T-cell (primary cell): ENCODE results near the gene HIPK2. TPM values are rescaled to one million over a fixed set of nuclear protein-coding genes. Genes with fewer than 3 reads are reported as not detected.

Experiments used
- ATAC-seq, 4 experiments: fragments of 200-7000 bp in 3 of 4; fragments of 150-1000 bp in 1 of 4; cut with Tn5 transposase; replicated peaks in 1 of 4; 1 replicate in 3 of 4; 2 replicates in 1 of 4; pipeline ENCODE4 v1.10.0; 2021; ENCODE audit warnings: moderate library complexity in 3 of 4, mild to moderate bottlenecking in 2 of 4, moderate number of reproducible peaks in 1 of 4
- CTCF ChIA-PET, 2 donors: fragments of 300-600 bp; sonication (Branson Sonifier 250); formaldehyde crosslinking; loops; one replicate each; lab custom pipeline; 2022; ENCODE audit warnings: antibody characterized with exemption in 2 of 2; lab: Charles Lee
- POLR2A ChIA-PET, 2 donors: fragments of 300-600 bp; sonication (Branson Sonifier 250); formaldehyde crosslinking; loops; one replicate each; lab custom pipeline; 2022; ENCODE audit warnings: antibody characterized with exemption in 2 of 2; lab: Charles Lee
- DNase-seq, 35 experiments: peaks; one replicate each; pipeline versions ENCODE4 v3.0.0 to v3.0.0-alpha.2; 2013 to 2023
- H3K27ac ChIP-seq: one replicate; pipeline ENCODE4 v1.5.1; 2013; ENCODE audit warnings: low read length
- H3K27me3 ChIP-seq, 2 experiments: replicated peaks in 1 of 2; 1 replicate in 1 of 2; 2 replicates in 1 of 2; pipeline versions ENCODE4 v1.6.1 to v1.7.0; 2013; ENCODE audit warnings: low read length in 1 of 2, mixed read lengths in 1 of 2; ENCODE audit not compliant: control insufficient read depth in 2 of 2, insufficient read depth in 2 of 2; ENCODE audit errors: extremely low read depth in 1 of 2
- H3K36me3 ChIP-seq, 2 donors: 1 replicate in 1 of 2; 2 replicates in 1 of 2; pipeline versions ENCODE4 v1.6.1 to v1.7.0; 2013; ENCODE audit warnings: low read length in 1 of 2; ENCODE audit not compliant: control insufficient read depth in 2 of 2, insufficient read depth in 1 of 2; ENCODE audit errors: extremely low read depth in 1 of 2
- H3K4me1 ChIP-seq, 2 experiments: 1 replicate in 1 of 2; 2 replicates in 1 of 2; pipeline versions ENCODE4 v1.6.1 to v1.7.0; 2013; ENCODE audit warnings: low read length in 2 of 2, mixed read lengths in 1 of 2; ENCODE audit not compliant: insufficient read depth in 2 of 2, control insufficient read depth in 1 of 2; ENCODE audit errors: extremely low read depth in 1 of 2
- H3K4me3 ChIP-seq, 2 donors: 1 replicate in 1 of 2; 2 replicates in 1 of 2; pipeline versions ENCODE4 v1.5.1 to v1.7.0; 2013; ENCODE audit warnings: mild to moderate bottlenecking in 2 of 2, low read length in 1 of 2, moderate library complexity in 1 of 2; ENCODE audit not compliant: control insufficient read depth in 1 of 2; ENCODE audit errors: extremely low read depth in 1 of 2
- H3K9me3 ChIP-seq: 2 replicates; pipeline ENCODE4 v1.7.0; 2013
- H3K27ac Mint-ChIP-seq, 2 donors: one replicate each; pipeline ENCODE4 v1.8.0; 2020 to 2021; ENCODE audit warnings: mild to moderate bottlenecking in 2 of 2, mixed read lengths in 2 of 2
- H3K27me3 Mint-ChIP-seq, 2 donors: one replicate each; pipeline ENCODE4 v1.8.0; 2021 to 2022; ENCODE audit warnings: mixed read lengths in 2 of 2
- H3K36me3 Mint-ChIP-seq: one replicate; pipeline ENCODE4 v1.8.0; 2021; ENCODE audit warnings: mixed read lengths
- H3K4me1 Mint-ChIP-seq, 3 donors: one replicate each; pipeline ENCODE4 v1.8.0; 2020 to 2022; ENCODE audit warnings: mixed read lengths in 3 of 3, mild to moderate bottlenecking in 1 of 3
- H3K4me3 Mint-ChIP-seq, 3 donors: one replicate each; pipeline ENCODE4 v1.8.0; 2020 to 2022; ENCODE audit warnings: mild to moderate bottlenecking in 3 of 3, mixed read lengths in 3 of 3, moderate library complexity in 3 of 3
- H3K9me3 Mint-ChIP-seq, 3 donors: one replicate each; pipeline ENCODE4 v1.8.0; 2020 to 2022; ENCODE audit warnings: mixed read lengths in 3 of 3
- WGBS: methylation state at CpG from one replicate; pipeline ENCODE4 v1.1.5; 2013; ENCODE audit warnings: missing lambda C conversion rate; ENCODE audit not compliant: insufficient coverage; 5-methylcytosine and 5-hydroxymethylcytosine counted together
- total RNA-seq, 35 experiments: library from RNA in 6 of 35; stranded (reverse) in 6 of 35; fragments of 120-200 nt in 1 of 35; gene quantifications; one replicate each; pipeline versions ENCODE4 v1.2.1 to v1.2.4 and lab custom pipeline; 2013 to 2026

Gene HIPK2
- total RNA-seq, 5 donors from 2014 or later (not counting 1 experiment from before 2014, with no cell fraction given), result 32.7 to 34.5 (median 33.5) TPM

GRCh38 chr7:139594090-139594489 lies 183.7 kb downstream of the HIPK2 start:
- Mint-ChIP-seq H3K27ac (no peak overlapping the region), H3K27me3 (no peaks in the 10 kb centered on the region), H3K4me3 (no peak overlapping the region), H3K9me3 (no peaks in the 10 kb centered on the region), H3K36me3 (peaks cover 63% of the 10 kb centered on the region), H3K4me1 (no peaks in the 10 kb centered on the region)
- Histone ChIP-seq H3K4me3 (no peak overlapping the region), H3K9me3 (no peaks in the 10 kb centered on the region), H3K36me3 (peaks cover 12 to 66% of the 10 kb centered on the region in 2 donors), H3K27ac (no peak overlapping the region), H3K27me3 (no peaks in the 10 kb centered on the region), H3K4me1 (no peaks in the 10 kb centered on the region)
- ATAC-seq, result no peak
- no CpG with 5 or more reads among the region's 2 CpGs for WGBS
- POLR2A ChIA-PET, result no interaction called here
- CTCF ChIA-PET, result interaction anchor here (0.9 to 2.7 kb wide), 2 partner anchors 8 to 52 kb away, joined by 3 to 11 read pairs; no protein-coding TSS in a partner anchor
- no peak for DNase-seq

GRCh38 chr7:139592801-139593461 lies 184.9 kb downstream of the HIPK2 start:
- CTCF ChIA-PET, result interaction anchor here in 1 of 2 donors (2.7 kb wide), 1 partner anchor 9 kb away, joined by 11 read pairs; no protein-coding TSS in a partner anchor
- no peaks in the 10 kb centered on the region for H3K9me3 ChIP-seq
- H3K36me3 ChIP-seq, result peaks cover 15 to 58% of the 10 kb centered on the region in 2 donors
- no peaks in the 10 kb centered on the region for H3K9me3 Mint-ChIP-seq
- ATAC-seq (no peak), DNase-seq (no peak)
- H3K36me3 Mint-ChIP-seq, result peaks cover 67% of the 10 kb centered on the region
- H3K4me1 Mint-ChIP-seq, result no peaks in the 10 kb centered on the region
- no peak overlapping the region for H3K4me3 Mint-ChIP-seq
- H3K27me3 Mint-ChIP-seq, result no peaks in the 10 kb centered on the region
- no peak overlapping the region for H3K4me3 ChIP-seq
- no peaks in the 10 kb centered on the region for H3K27me3 ChIP-seq
- no peak overlapping the region for H3K27ac Mint-ChIP-seq
- H3K27ac ChIP-seq, result no peak overlapping the region
- H3K4me1 ChIP-seq, result no peaks in the 10 kb centered on the region
- POLR2A ChIA-PET, result no interaction called here
- WGBS, result 93% methylated on average over 4 of the region's 4 CpGs

- ATAC-seq (no peak), DNase-seq (no peak)
- peaks cover 17 to 52% of the 10 kb centered on the region in 2 donors for H3K36me3 ChIP-seq
- ChIA-PET POLR2A (no interaction called here), CTCF (interaction anchor here in 1 of 2 donors (2.7 kb wide), 1 partner anchor 10 kb away, joined by 11 read pairs; no protein-coding TSS in a partner anchor)
- no peak overlapping the region for H3K4me3 ChIP-seq
- Mint-ChIP-seq H3K4me1 (no peaks in the 10 kb centered on the region), H3K27ac (no peak overlapping the region), H3K4me3 (no peak overlapping the region), H3K36me3 (peaks cover 67% of the 10 kb centered on the region), H3K27me3 (no peaks in the 10 kb centered on the region), H3K9me3 (no peaks in the 10 kb centered on the region)
- H3K4me1 ChIP-seq, result no peaks in the 10 kb centered on the region
- no peaks in the 10 kb centered on the region for H3K9me3 ChIP-seq
- H3K27me3 ChIP-seq, result no peaks in the 10 kb centered on the region
- no CpG with 5 or more reads among the region's 3 CpGs for WGBS
- no peak overlapping the region for H3K27ac ChIP-seq
Observed at GRCh38 chr7:139591550-139592195, 186.1 kb downstream of the HIPK2 start.

GRCh38 chr7:139589474-139589873 lies 188.3 kb downstream of the HIPK2 start:
- no peak for DNase-seq
- no peaks in the 10 kb centered on the region for H3K9me3 ChIP-seq
- Mint-ChIP-seq H3K27ac (no peak overlapping the region), H3K4me3 (no peak overlapping the region), H3K4me1 (peaks cover 0 to 8% (median 2%) of the 10 kb centered on the region in 3 donors), H3K9me3 (no peaks in the 10 kb centered on the region), H3K27me3 (no peaks in the 10 kb centered on the region), H3K36me3 (peaks cover 65% of the 10 kb centered on the region)
- peaks cover 0 to 3% of the 10 kb centered on the region in 2 experiments for H3K4me1 ChIP-seq
- CTCF ChIA-PET, result interaction anchor here (0.6 to 1.2 kb wide), 4 partner anchors 13 to 453 kb away, joined by 3 to 4 read pairs (median 3); no protein-coding TSS in a partner anchor
- peaks cover 20 to 33% of the 10 kb centered on the region in 2 donors for H3K36me3 ChIP-seq
- no CpG with 5 or more reads among the region's 1 CpG for WGBS
- H3K27me3 ChIP-seq, result no peaks in the 10 kb centered on the region
- POLR2A ChIA-PET, result interaction anchor here (0.6 to 0.7 kb wide), 5 partner anchors 12 to 202 kb away, joined by 4 to 6 read pairs (median 4); no protein-coding TSS in a partner anchor
- no peak overlapping the region for H3K4me3 ChIP-seq
- no peak for ATAC-seq
- no peak overlapping the region for H3K27ac ChIP-seq

GRCh38 chr7:139588632-139589031 lies 189.2 kb downstream of the HIPK2 start:
- no peak overlapping the region for H3K27ac Mint-ChIP-seq
- WGBS, result 86% methylated on average over 3 of the region's 7 CpGs
- H3K9me3 ChIP-seq, result no peaks in the 10 kb centered on the region
- peaks cover 15 to 31% of the 10 kb centered on the region in 2 donors for H3K36me3 ChIP-seq
- ChIA-PET POLR2A (no interaction called here), CTCF (interaction anchor here in 1 of 2 donors (1.2 kb wide), 2 partner anchors 14 to 57 kb away, joined by 3 to 4 read pairs; no protein-coding TSS in a partner anchor)
- no peak for DNase-seq
- H3K36me3 Mint-ChIP-seq, result peaks cover 64% of the 10 kb centered on the region
- H3K27me3 Mint-ChIP-seq, result no peaks in the 10 kb centered on the region
- no peaks in the 10 kb centered on the region for H3K27me3 ChIP-seq
- H3K4me3 Mint-ChIP-seq, result no peak overlapping the region
- H3K27ac ChIP-seq, result no peak overlapping the region
- H3K4me1 ChIP-seq, result peaks cover 0 to 11% of the 10 kb centered on the region in 2 experiments
- H3K4me3 ChIP-seq, result no peak overlapping the region
- ATAC-seq, result no peak
- no peaks in the 10 kb centered on the region for H3K9me3 Mint-ChIP-seq
- H3K4me1 Mint-ChIP-seq, result peaks cover 3 to 16% (median 11%) of the 10 kb centered on the region in 3 donors

- H3K36me3 Mint-ChIP-seq, result peaks cover 62% of the 10 kb centered on the region
- Histone ChIP-seq H3K27ac (no peak overlapping the region), H3K4me3 (no peak overlapping the region), H3K4me1 (peaks cover 0 to 22% of the 10 kb centered on the region in 2 experiments), H3K36me3 (peaks cover 18 to 31% of the 10 kb centered on the region in 2 donors), H3K9me3 (no peaks in the 10 kb centered on the region), H3K27me3 (no peaks in the 10 kb centered on the region)
- DNase-seq, result no peak
- no peak overlapping the region for H3K4me3 Mint-ChIP-seq
- CTCF ChIA-PET, result interaction anchor here in 1 of 2 donors (0.7 kb wide), 1 partner anchor 92 kb away, joined by 4 read pairs; no protein-coding TSS in a partner anchor
- ATAC-seq, result no peak
- H3K27ac Mint-ChIP-seq, result no peak overlapping the region
- H3K4me1 Mint-ChIP-seq, result peaks cover 3 to 26% (median 17%) of the 10 kb centered on the region in 3 donors
- H3K9me3 Mint-ChIP-seq, result no peaks in the 10 kb centered on the region
- H3K27me3 Mint-ChIP-seq, result no peaks in the 10 kb centered on the region
- POLR2A ChIA-PET, result no interaction called here
- WGBS, result 100% methylated on average over 2 of the region's 7 CpGs
Observed at GRCh38 chr7:139587535-139587934, 190.3 kb downstream of the HIPK2 start.
